GM12878 (cell line): ENCODE data around the gene SEC16A. TPM values are rescaled to one million over a fixed set of nuclear protein-coding genes. Genes with fewer than 3 reads are reported as not detected.

Experiments
- ATF7 ChIP-seq: fragments of 450-650 bp; IDR thresholded peaks from 2 replicates; pipeline ENCODE4 v1.6.1; 2016; ENCODE audit warnings: low read depth, mild to moderate bottlenecking
- BACH1 ChIP-seq: fragments of 450-650 bp; IDR thresholded peaks from 2 replicates; pipeline ENCODE4 v1.6.1; 2017; ENCODE audit warnings: mild to moderate bottlenecking, borderline replicate concordance
- EZH2 ChIP-seq: IDR thresholded peaks from 2 replicates; pipeline ENCODE4 v1.6.1; 2012; ENCODE audit warnings: low read depth, mild to moderate bottlenecking, control low read depth, inconsistent platforms, low read length, borderline replicate concordance; ENCODE audit not compliant: control insufficient read depth
- GATAD2B ChIP-seq: fragments of 450-650 bp; conservative IDR thresholded peaks from 2 replicates; pipeline ENCODE4 v1.6.1; 2017; ENCODE audit warnings: low read depth, mild to moderate bottlenecking, moderate library complexity
- HDAC2 ChIP-seq: fragments of 200-600 bp; sonication (generic); IDR thresholded peaks from 2 replicates; pipeline ENCODE4 v1.6.1; 2017
- IKZF1 ChIP-seq: fragments of 450-650 bp; conservative IDR thresholded peaks from 2 replicates; pipeline ENCODE4 v1.6.1; 2017; ENCODE audit warnings: antibody characterized with exemption, mild to moderate bottlenecking
- IRF4 ChIP-seq: IDR thresholded peaks from 2 replicates; pipeline ENCODE4 v1.6.1; 2011; ENCODE audit warnings: low read depth, low read length
- LARP7 ChIP-seq: fragments of 450-650 bp; IDR thresholded peaks from 2 replicates; pipeline ENCODE4 v1.6.1; 2017; ENCODE audit warnings: mild to moderate bottlenecking
- MEF2A ChIP-seq: IDR thresholded peaks from 2 replicates; pipeline ENCODE4 v1.6.1; 2011; ENCODE audit warnings: low read depth, mild to moderate bottlenecking, low read length, moderate library complexity; ENCODE audit not compliant: insufficient read depth
- NRF1 ChIP-seq: conservative IDR thresholded peaks from 2 replicates; pipeline ENCODE4 v1.6.1; 2011; ENCODE audit warnings: mild to moderate bottlenecking, low read depth, low read length, improper control_type of control experiment
- PAX5 ChIP-seq: IDR thresholded peaks from 2 replicates; pipeline ENCODE4 v1.6.1; 2011; ENCODE audit warnings: low read depth, low read length, borderline replicate concordance
- PML ChIP-seq: IDR thresholded peaks from 2 replicates; pipeline ENCODE4 v1.6.1; 2012; ENCODE audit warnings: low read length, inconsistent platforms
- POLR2A ChIP-seq: IDR thresholded peaks from 2 replicates; pipeline ENCODE4 v1.6.1; 2011; ENCODE audit warnings: low read depth, mild to moderate bottlenecking, low read length
- POLR2AphosphoS2 ChIP-seq: IDR thresholded peaks from 2 replicates; pipeline ENCODE4 v1.6.1; 2011; ENCODE audit warnings: low read depth, mild to moderate bottlenecking, low read length, improper control_type of control experiment, moderate library complexity
- SMAD1 ChIP-seq: fragments of 450-650 bp; IDR thresholded peaks from 2 replicates; pipeline ENCODE4 v1.6.1; 2018; ENCODE audit warnings: mild to moderate bottlenecking, low read depth; ENCODE audit not compliant: partially characterized antibody
- SMAD5 ChIP-seq: IDR thresholded peaks from 2 replicates; pipeline ENCODE4 v1.6.1; 2016; ENCODE audit warnings: antibody characterized with exemption, low read depth
- SREBF2 ChIP-seq: IDR thresholded peaks from 2 replicates; pipeline ENCODE4 v1.6.1; 2012; ENCODE audit warnings: mild to moderate bottlenecking, low read length
- TAF1 ChIP-seq: IDR thresholded peaks from 2 replicates; pipeline ENCODE4 v1.6.1; 2011; ENCODE audit warnings: mild to moderate bottlenecking, low read depth, low read length, borderline replicate concordance
- polyA plus RNA-seq, 11 experiments: library from polyadenylated mRNA; depleted of rRNA in 4 of 11; unstranded in 6 of 11; stranded (reverse) in 5 of 11; fragments of >200 nt; fragmentation: Nextera tagmentation in 4 of 11; fragmentation: Illumina TruSeq in 1 of 11; extraction: Ambion mirVana in 4 of 11; extraction: Trizol in 1 of 11; gene quantifications; 1 replicate in 1 of 11; 2 replicates in 10 of 11; pipeline versions ENCODE4 v1.2.1 to v1.2.3, GENCODE V29; 2011 to 2016; ENCODE audit warnings: inconsistent platforms in 2 of 11, missing spikeins in 2 of 11, low read depth in 1 of 11
- total RNA-seq, 4 experiments: library from RNA; depleted of rRNA in 3 of 4; stranded (reverse); fragments of >200 nt in 3 of 4; fragmentation: Illumina TruSeq in 1 of 4; extraction: Trizol in 1 of 4; gene quantifications; 2 replicates each; pipeline versions ENCODE4 v1.2.1 to v1.2.3, GENCODE V29; 2013 to 2021
- TF ChIP-seq, protein P1 (sequence below): fragments of 450-650 bp; IDR thresholded peaks from 2 replicates; pipeline ENCODE4 v1.6.1; 2017; ENCODE audit warnings: borderline replicate concordance
- TF ChIP-seq, protein P2 (sequence below): fragments of 450-650 bp; IDR thresholded peaks from 2 replicates; pipeline ENCODE4 v1.6.1; 2017; ENCODE audit warnings: mild to moderate bottlenecking, moderate library complexity
- TF ChIP-seq, protein P3 (sequence below): IDR thresholded peaks from 2 replicates; pipeline ENCODE4 v1.6.1; 2012; ENCODE audit warnings: low read depth, low read length, improper control_type of control experiment
- TF ChIP-seq, protein P4 (sequence below): fragments of 450-650 bp; IDR thresholded peaks from 2 replicates; pipeline ENCODE4 v1.6.1; 2017; ENCODE audit warnings: low read depth, mild to moderate bottlenecking, moderate library complexity

SEC16A gene
- total and polyA plus RNA-seq, 10 of the 15 experiments (the other 5 are each of a cell fraction or from before 2014, with no cell fraction given) = 9.9 to 59.1 (median 21.7) TPM

DNA sequence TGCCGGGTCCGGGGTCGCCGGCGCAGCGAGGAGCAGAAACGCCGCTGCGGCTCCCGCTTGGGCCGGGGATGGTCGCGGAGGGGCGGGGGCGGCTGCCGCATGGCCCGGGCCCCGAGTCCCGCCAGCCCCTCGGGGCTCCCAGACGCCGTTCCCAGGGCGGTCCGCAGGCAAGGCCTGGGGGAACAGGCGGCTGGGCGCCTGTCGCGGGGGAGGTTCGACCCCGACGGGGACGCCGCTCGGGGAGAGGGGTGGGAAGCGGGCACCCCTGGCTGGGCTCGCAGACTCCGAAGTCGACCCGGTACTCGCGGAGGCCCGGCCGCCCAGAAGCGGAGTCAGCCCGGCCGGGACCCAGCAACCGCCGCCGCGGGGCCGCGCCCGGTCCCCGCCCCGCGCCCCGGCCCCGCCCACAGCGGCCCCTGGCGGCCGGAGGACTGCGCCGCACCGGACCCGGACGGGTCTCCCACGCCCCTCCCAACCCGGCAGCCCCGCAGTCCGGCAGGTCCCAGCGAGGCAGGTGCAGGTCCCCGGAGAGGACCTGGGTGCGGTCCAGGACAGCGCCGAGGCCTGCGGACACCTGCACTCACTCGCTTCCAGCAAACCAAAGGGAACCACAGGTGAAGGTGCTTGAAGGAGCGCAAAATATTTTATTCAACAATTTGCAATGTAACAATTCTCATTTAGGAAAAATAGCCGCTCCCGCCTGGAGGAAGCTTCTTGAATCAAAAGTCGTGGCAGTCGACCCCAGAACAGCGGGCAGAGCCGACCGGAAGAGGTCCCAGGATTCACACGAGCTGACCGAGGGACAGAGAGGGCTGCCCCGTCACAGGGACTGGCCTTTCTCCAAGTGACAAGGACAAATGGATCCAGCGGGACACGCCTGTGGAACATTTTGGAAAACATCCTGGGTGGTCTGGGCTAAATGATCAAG is 43.1 kb downstream of the SEC16A start, which contains the start of gene INPP5E (continued):
- TF ChIP-seq, protein P1, sequence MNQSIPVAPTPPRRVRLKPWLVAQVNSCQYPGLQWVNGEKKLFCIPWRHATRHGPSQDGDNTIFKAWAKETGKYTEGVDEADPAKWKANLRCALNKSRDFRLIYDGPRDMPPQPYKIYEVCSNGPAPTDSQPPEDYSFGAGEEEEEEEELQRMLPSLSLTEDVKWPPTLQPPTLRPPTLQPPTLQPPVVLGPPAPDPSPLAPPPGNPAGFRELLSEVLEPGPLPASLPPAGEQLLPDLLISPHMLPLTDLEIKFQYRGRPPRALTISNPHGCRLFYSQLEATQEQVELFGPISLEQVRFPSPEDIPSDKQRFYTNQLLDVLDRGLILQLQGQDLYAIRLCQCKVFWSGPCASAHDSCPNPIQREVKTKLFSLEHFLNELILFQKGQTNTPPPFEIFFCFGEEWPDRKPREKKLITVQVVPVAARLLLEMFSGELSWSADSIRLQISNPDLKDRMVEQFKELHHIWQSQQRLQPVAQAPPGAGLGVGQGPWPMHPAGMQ = no peak
- TF ChIP-seq EZH2 (no peak), PML (0 out of 2 replicates have a peak, but pooled peaks have one; percentile 21), HDAC2 (no peak), IRF4 (no peak), LARP7 (peak; percentile 56), POLR2A (peak; percentile 81), TAF1 (peak; percentile 25; the same call in 1 of the 2 replicates), GATAD2B (no peak), SMAD5 (no peak), PAX5 (peak; percentile 16; the same call in 1 of the 2 replicates), ATF7 (no peak), IKZF1 (peak; percentile 86), BACH1 (peak; percentile 74), POLR2AphosphoS2 (peak; percentile 51; the same call in 1 of the 2 replicates), NRF1 (no peak), SMAD1 (no peak), SREBF2 (no peak), MEF2A (no peak)
- TF ChIP-seq, protein P2, sequence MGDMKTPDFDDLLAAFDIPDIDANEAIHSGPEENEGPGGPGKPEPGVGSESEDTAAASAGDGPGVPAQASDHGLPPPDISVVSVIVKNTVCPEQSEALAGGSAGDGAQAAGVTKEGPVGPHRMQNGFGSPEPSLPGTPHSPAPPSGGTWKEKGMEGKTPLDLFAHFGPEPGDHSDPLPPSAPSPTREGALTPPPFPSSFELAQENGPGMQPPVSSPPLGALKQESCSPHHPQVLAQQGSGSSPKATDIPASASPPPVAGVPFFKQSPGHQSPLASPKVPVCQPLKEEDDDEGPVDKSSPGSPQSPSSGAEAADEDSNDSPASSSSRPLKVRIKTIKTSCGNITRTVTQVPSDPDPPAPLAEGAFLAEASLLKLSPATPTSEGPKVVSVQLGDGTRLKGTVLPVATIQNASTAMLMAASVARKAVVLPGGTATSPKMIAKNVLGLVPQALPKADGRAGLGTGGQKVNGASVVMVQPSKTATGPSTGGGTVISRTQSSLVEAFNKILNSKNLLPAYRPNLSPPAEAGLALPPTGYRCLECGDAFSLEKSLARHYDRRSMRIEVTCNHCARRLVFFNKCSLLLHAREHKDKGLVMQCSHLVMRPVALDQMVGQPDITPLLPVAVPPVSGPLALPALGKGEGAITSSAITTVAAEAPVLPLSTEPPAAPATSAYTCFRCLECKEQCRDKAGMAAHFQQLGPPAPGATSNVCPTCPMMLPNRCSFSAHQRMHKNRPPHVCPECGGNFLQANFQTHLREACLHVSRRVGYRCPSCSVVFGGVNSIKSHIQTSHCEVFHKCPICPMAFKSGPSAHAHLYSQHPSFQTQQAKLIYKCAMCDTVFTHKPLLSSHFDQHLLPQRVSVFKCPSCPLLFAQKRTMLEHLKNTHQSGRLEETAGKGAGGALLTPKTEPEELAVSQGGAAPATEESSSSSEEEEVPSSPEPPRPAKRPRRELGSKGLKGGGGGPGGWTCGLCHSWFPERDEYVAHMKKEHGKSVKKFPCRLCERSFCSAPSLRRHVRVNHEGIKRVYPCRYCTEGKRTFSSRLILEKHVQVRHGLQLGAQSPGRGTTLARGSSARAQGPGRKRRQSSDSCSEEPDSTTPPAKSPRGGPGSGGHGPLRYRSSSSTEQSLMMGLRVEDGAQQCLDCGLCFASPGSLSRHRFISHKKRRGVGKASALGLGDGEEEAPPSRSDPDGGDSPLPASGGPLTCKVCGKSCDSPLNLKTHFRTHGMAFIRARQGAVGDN = 0 out of 2 replicates have a peak, but pooled peaks have one; percentile 48
- TF ChIP-seq, protein P3, sequence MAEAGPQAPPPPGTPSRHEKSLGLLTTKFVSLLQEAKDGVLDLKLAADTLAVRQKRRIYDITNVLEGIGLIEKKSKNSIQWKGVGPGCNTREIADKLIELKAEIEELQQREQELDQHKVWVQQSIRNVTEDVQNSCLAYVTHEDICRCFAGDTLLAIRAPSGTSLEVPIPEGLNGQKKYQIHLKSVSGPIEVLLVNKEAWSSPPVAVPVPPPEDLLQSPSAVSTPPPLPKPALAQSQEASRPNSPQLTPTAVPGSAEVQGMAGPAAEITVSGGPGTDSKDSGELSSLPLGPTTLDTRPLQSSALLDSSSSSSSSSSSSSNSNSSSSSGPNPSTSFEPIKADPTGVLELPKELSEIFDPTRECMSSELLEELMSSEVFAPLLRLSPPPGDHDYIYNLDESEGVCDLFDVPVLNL = no peak
- TF ChIP-seq, protein P4, sequence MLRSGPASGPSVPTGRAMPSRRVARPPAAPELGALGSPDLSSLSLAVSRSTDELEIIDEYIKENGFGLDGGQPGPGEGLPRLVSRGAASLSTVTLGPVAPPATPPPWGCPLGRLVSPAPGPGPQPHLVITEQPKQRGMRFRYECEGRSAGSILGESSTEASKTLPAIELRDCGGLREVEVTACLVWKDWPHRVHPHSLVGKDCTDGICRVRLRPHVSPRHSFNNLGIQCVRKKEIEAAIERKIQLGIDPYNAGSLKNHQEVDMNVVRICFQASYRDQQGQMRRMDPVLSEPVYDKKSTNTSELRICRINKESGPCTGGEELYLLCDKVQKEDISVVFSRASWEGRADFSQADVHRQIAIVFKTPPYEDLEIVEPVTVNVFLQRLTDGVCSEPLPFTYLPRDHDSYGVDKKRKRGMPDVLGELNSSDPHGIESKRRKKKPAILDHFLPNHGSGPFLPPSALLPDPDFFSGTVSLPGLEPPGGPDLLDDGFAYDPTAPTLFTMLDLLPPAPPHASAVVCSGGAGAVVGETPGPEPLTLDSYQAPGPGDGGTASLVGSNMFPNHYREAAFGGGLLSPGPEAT = no peak
